ENCODE results near the gene SCAMP3. TPM values are rescaled to one million over a fixed set of nuclear protein-coding genes. Genes with fewer than 3 reads are reported as not detected.

The SCAMP3 gene
- total and polyA plus RNA-seq, 2 of the 4 experiments (the other 2 are of a cell fraction), result 30.5 to 118 TPM

GRCh38 chr1:155285631-155286044 is 23.5 kb upstream of the SCAMP3 start:
- ATAC-seq (ENCODE audit: low read depth) (no peak), DNase-seq (no peak)
- peaks cover 3% of the 10 kb centered on the region for H3K27me3 ChIP-seq (ENCODE audit: control insufficient read depth, insufficient read depth, low read length)
- dilution Hi-C loops (cut with HindIII; ENCODE audit: low sequenced_read_pairs, unreplicated experiment) (no loop called here), intact Hi-C loops (cut with micrococcal nuclease) (no loop called here), in situ Hi-C loops (cut with MboI; ENCODE audit: low sequenced_read_pairs) (no loop called here)
- H3K4ac ChIP-seq (ENCODE audit: low read depth, low read length), result no peak overlapping the region
- H4K91ac ChIP-seq (ENCODE audit: insufficient read depth, low read depth, low read length), result no peak overlapping the region
- no peak overlapping the region for H3K14ac ChIP-seq (replicated peaks; ENCODE audit: low read depth, low read length)
- H2BK20ac ChIP-seq (ENCODE audit: low read depth, low read length), result no peak overlapping the region
- WGBS, 2 experiments (ENCODE audit: extremely low coverage in 2 of 2, insufficient read length in 1 of 2), result 91% methylated on average over 8 of the region's 18 CpGs; no CpG with 5 or more reads in 1 of the 2 experiments
- no peaks in the 10 kb centered on the region for H4K20me1 ChIP-seq (ENCODE audit: insufficient read depth, low read length)
- no peak overlapping the region for H2BK5ac ChIP-seq (ENCODE audit: low read depth, low read length, poor library complexity, severe bottlenecking)
- CTCF ChIA-PET, result no interaction called here
- H4K8ac ChIP-seq (ENCODE audit: low read depth in 2 of 2, low read length in 2 of 2), result no peak overlapping the region
- no peak overlapping the region for H3K4me2 ChIP-seq (ENCODE audit: low read depth, low read length)
- H3K36me3 ChIP-seq (ENCODE audit: control insufficient read depth, insufficient read depth, low read length), result no peaks in the 10 kb centered on the region
- no peak overlapping the region for H2BK120ac ChIP-seq (ENCODE audit: low read depth, low read length)
- no peak overlapping the region for H3K23ac ChIP-seq (ENCODE audit: low read depth, low read length)
- H3K79me1 ChIP-seq (ENCODE audit: low read depth in 1 of 2, low read length in 2 of 2), result no peaks in the 10 kb centered on the region
- H3K9ac ChIP-seq (ENCODE audit: low read depth, low read length), result no peak overlapping the region
- no peak overlapping the region for H3K27ac ChIP-seq (ENCODE audit: insufficient read depth, low read length)
- H2BK15ac ChIP-seq (ENCODE audit: low read depth, low read length), result no peak overlapping the region
- BruUV-seq (replicated peaks), result no TSS peak
- H3K9me3 ChIP-seq (ENCODE audit: control insufficient read depth, insufficient read depth, low read length), result no peaks in the 10 kb centered on the region
- H4K5ac ChIP-seq (ENCODE audit: low read depth, low read length), result no peak overlapping the region
- H3K56ac ChIP-seq (ENCODE audit: extremely low read depth, insufficient read depth, low read length), result no peak overlapping the region
- POLR2A ChIA-PET (ENCODE audit: unreplicated experiment), result no interaction called here
- TF ChIP-seq RAD21 (IDR thresholded peaks at IDR 0.05; ENCODE audit: low read length) (no peak), POLR2A (IDR thresholded peaks at IDR 0.05; ENCODE audit: low read depth, low read length) (no peak), CHD1 (IDR thresholded peaks at IDR 0.05; ENCODE audit: low read depth, low read length) (no peak), CEBPB (IDR thresholded peaks at IDR 0.05; ENCODE audit: low read depth, low read length) (no peak), BHLHE40 (IDR thresholded peaks at IDR 0.05; ENCODE audit: low read depth, low read length) (no peak), MAZ (IDR thresholded peaks at IDR 0.05; ENCODE audit: borderline replicate concordance, low read depth, low read length) (no peak), MAFK (IDR thresholded peaks at IDR 0.05; ENCODE audit: low read depth, low read length) (no peak), RFX5 (IDR thresholded peaks at IDR 0.05; ENCODE audit: low read depth, low read length) (no peak), MXI1 (IDR thresholded peaks at IDR 0.05; ENCODE audit: borderline replicate concordance, low read depth, low read length) (no peak), NFE2L2 (IDR thresholded peaks at IDR 0.05; ENCODE audit: low read depth, low read length) (no peak), RCOR1 (IDR thresholded peaks at IDR 0.05; ENCODE audit: insufficient replicate concordance, low read length) (no peak), FOS (IDR thresholded peaks at IDR 0.05; ENCODE audit: low read depth, low read length) (no peak), SMC3 (IDR thresholded peaks at IDR 0.05; ENCODE audit: low read depth, low read length) (no peak)
- TF ChIP-seq, protein P1, sequence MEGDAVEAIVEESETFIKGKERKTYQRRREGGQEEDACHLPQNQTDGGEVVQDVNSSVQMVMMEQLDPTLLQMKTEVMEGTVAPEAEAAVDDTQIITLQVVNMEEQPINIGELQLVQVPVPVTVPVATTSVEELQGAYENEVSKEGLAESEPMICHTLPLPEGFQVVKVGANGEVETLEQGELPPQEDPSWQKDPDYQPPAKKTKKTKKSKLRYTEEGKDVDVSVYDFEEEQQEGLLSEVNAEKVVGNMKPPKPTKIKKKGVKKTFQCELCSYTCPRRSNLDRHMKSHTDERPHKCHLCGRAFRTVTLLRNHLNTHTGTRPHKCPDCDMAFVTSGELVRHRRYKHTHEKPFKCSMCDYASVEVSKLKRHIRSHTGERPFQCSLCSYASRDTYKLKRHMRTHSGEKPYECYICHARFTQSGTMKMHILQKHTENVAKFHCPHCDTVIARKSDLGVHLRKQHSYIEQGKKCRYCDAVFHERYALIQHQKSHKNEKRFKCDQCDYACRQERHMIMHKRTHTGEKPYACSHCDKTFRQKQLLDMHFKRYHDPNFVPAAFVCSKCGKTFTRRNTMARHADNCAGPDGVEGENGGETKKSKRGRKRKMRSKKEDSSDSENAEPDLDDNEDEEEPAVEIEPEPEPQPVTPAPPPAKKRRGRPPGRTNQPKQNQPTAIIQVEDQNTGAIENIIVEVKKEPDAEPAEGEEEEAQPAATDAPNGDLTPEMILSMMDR (conservative IDR thresholded peaks at IDR 0.05; ENCODE audit: low read depth, low read length), result no peak
- TF ChIP-seq, protein P2, sequence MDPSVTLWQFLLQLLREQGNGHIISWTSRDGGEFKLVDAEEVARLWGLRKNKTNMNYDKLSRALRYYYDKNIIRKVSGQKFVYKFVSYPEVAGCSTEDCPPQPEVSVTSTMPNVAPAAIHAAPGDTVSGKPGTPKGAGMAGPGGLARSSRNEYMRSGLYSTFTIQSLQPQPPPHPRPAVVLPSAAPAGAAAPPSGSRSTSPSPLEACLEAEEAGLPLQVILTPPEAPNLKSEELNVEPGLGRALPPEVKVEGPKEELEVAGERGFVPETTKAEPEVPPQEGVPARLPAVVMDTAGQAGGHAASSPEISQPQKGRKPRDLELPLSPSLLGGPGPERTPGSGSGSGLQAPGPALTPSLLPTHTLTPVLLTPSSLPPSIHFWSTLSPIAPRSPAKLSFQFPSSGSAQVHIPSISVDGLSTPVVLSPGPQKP (IDR thresholded peaks at IDR 0.05; ENCODE audit: borderline replicate concordance, low read depth, low read length), result no peak
- TF ChIP-seq, protein P3, sequence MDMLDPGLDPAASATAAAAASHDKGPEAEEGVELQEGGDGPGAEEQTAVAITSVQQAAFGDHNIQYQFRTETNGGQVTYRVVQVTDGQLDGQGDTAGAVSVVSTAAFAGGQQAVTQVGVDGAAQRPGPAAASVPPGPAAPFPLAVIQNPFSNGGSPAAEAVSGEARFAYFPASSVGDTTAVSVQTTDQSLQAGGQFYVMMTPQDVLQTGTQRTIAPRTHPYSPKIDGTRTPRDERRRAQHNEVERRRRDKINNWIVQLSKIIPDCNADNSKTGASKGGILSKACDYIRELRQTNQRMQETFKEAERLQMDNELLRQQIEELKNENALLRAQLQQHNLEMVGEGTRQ (IDR thresholded peaks at IDR 0.05; ENCODE audit: low read depth, low read length), result no peak
- H2AFZ ChIP-seq (replicated peaks; ENCODE audit: low read length, poor library complexity), result no peak overlapping the region
- no peaks in the 10 kb centered on the region for H3K4me1 ChIP-seq (ENCODE audit: control insufficient read depth, insufficient read depth, low read length)
- H2AK5ac ChIP-seq (ENCODE audit: low read depth, low read length), result no peak overlapping the region
- peaks cover 3% of the 10 kb centered on the region; the same call in 1 of the 2 replicates for H3K9me1 ChIP-seq (ENCODE audit: insufficient read depth, low read length)
- H3K4me3 ChIP-seq (ENCODE audit: insufficient read depth, low read depth, low read length), result no peak overlapping the region
- no peak overlapping the region for H3K18ac ChIP-seq (ENCODE audit: low read depth, low read length)
- H2AK9ac ChIP-seq (replicated peaks; ENCODE audit: low read depth, low read length, poor library complexity), result no peak overlapping the region
